ENCODE measurements around the gene MLLT10.

DNA sequence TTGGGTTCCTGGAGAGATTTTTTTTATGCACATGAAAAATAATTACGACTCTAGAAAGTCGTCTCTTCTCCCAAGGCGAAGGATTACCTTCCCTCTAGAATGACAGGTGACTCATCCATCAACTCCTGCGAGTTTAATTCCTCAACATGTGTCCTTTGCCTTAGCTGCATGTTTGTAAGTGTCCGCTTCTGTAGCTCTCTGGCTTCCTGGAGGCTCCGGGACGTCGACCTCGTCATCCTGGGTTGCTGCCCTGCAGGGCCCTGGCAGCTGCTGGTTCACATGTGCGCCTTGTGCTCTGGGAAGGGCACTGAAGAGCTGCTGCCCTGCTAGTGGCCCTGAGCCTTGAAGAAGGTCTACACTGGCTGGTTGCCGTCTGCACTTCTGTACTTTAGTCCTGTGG, 210.2 kb downstream of the MLLT10 start:
- TF ChIP-seq ZNF589 (CRISPR knock-in tag; IDR thresholded peaks at IDR 0.05; ENCODE audit: low read depth) (no peak), ZNF431 (CRISPR knock-in tag; IDR thresholded peaks at IDR 0.05) (no peak), ZNF311 (CRISPR knock-in tag; IDR thresholded peaks at IDR 0.05) (no peak), HNRNPH1 (optimal IDR thresholded peaks at IDR 0.05; ENCODE audit: low read depth, low read length) (no peak), TGIF2 (CRISPR knock-in tag; IDR thresholded peaks at IDR 0.05) (no peak), ETV1 (tag; conservative IDR thresholded peaks at IDR 0.05; ENCODE audit: low read depth) (no peak), NFE2 (IDR thresholded peaks at IDR 0.05; ENCODE audit: low read depth) (no peak), JUND (IDR thresholded peaks at IDR 0.05; ENCODE audit: borderline replicate concordance, low read depth, low read length) (no peak), JUND (tag; IDR thresholded peaks at IDR 0.05; ENCODE audit: borderline replicate concordance, low read depth, low read length) (no peak)
- TF ChIP-seq, protein P1, sequence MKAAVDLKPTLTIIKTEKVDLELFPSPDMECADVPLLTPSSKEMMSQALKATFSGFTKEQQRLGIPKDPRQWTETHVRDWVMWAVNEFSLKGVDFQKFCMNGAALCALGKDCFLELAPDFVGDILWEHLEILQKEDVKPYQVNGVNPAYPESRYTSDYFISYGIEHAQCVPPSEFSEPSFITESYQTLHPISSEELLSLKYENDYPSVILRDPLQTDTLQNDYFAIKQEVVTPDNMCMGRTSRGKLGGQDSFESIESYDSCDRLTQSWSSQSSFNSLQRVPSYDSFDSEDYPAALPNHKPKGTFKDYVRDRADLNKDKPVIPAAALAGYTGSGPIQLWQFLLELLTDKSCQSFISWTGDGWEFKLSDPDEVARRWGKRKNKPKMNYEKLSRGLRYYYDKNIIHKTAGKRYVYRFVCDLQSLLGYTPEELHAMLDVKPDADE (conservative IDR thresholded peaks at IDR 0.05; ENCODE audit: control insufficient read depth, low read depth, low read length) = no peak
- TF ChIP-seq, protein P2, sequence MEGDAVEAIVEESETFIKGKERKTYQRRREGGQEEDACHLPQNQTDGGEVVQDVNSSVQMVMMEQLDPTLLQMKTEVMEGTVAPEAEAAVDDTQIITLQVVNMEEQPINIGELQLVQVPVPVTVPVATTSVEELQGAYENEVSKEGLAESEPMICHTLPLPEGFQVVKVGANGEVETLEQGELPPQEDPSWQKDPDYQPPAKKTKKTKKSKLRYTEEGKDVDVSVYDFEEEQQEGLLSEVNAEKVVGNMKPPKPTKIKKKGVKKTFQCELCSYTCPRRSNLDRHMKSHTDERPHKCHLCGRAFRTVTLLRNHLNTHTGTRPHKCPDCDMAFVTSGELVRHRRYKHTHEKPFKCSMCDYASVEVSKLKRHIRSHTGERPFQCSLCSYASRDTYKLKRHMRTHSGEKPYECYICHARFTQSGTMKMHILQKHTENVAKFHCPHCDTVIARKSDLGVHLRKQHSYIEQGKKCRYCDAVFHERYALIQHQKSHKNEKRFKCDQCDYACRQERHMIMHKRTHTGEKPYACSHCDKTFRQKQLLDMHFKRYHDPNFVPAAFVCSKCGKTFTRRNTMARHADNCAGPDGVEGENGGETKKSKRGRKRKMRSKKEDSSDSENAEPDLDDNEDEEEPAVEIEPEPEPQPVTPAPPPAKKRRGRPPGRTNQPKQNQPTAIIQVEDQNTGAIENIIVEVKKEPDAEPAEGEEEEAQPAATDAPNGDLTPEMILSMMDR (IDR thresholded peaks at IDR 0.05 in 2 of 3, conservative IDR thresholded peaks at IDR 0.05 in 1 of 3; ENCODE audit: insufficient read depth in 2 of 3, low read depth in 1 of 3, low read length in 3 of 3) = no peak
- TF ChIP-seq, protein P3, sequence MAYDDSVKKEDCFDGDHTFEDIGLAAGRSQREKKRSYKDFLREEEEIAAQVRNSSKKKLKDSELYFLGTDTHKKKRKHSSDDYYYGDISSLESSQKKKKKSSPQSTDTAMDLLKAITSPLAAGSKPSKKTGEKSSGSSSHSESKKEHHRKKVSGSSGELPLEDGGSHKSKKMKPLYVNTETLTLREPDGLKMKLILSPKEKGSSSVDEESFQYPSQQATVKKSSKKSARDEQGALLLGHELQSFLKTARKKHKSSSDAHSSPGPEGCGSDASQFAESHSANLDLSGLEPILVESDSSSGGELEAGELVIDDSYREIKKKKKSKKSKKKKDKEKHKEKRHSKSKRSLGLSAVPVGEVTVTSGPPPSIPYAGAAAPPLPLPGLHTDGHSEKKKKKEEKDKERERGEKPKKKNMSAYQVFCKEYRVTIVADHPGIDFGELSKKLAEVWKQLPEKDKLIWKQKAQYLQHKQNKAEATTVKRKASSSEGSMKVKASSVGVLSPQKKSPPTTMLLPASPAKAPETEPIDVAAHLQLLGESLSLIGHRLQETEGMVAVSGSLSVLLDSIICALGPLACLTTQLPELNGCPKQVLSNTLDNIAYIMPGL (CRISPR knock-in tag; IDR thresholded peaks at IDR 0.05) = no peak
